SJSA1 (cell line): ENCODE data around the gene NRDC. TPM values are rescaled to one million over a fixed set of nuclear protein-coding genes. Genes with fewer than 3 reads are reported as not detected.

Experiments
- DNase-seq, 2 experiments: peaks; one replicate each; pipeline ENCODE4 v3.0.0-alpha.2; 2015 to 2020; ENCODE audit warnings: low spot score in 2 of 2, low read depth in 1 of 2
- H3K27ac ChIP-seq: fragments of 250-450 bp; sonication (Bioruptor Pico); 2 replicates; pipeline ENCODE4 v1.5.1; 2020; ENCODE audit warnings: mild to moderate bottlenecking, moderate library complexity
- H3K27me3 ChIP-seq: fragments of 250-450 bp; sonication (Bioruptor Pico); replicated peaks from 2 replicates; pipeline ENCODE4 v1.5.1; 2020; ENCODE audit warnings: mild to moderate bottlenecking, moderate library complexity
- H3K36me3 ChIP-seq: fragments of 250-450 bp; sonication (Bioruptor Pico); 2 replicates; pipeline ENCODE4 v1.5.1; 2020; ENCODE audit warnings: mild to moderate bottlenecking
- H3K4me1 ChIP-seq: fragments of 250-450 bp; sonication (Bioruptor Pico); replicated peaks from 2 replicates; pipeline ENCODE4 v1.6.1; 2021; ENCODE audit warnings: mild to moderate bottlenecking
- H3K4me3 ChIP-seq: fragments of 250-450 bp; sonication (Bioruptor Pico); 2 replicates; pipeline ENCODE4 v1.5.1; 2020; ENCODE audit warnings: mild to moderate bottlenecking
- H3K9me3 ChIP-seq: fragments of 250-450 bp; sonication (Bioruptor Pico); replicated peaks from 2 replicates; pipeline ENCODE4 v1.5.1; 2020; ENCODE audit warnings: mild to moderate bottlenecking
- total RNA-seq: library from RNA; depleted of rRNA; stranded (reverse); fragments of >200 nt; shearing (Covaris generic); gene quantifications from 2 replicates; pipeline ENCODE4 v1.2.3, GENCODE V29; 2014

NRDC gene
- total RNA-seq, 1 experiment from 2014 or later: 62.9 TPM

GRCh38 chr1:51799372-51799771, 79.2 kb downstream of the NRDC start:
- H3K4me3 ChIP-seq: no peak overlapping the region
- no peak for DNase-seq
- H3K4me1 ChIP-seq: no peaks in the 10 kb centered on the region
- H3K9me3 ChIP-seq: no peaks in the 10 kb centered on the region
- no peak overlapping the region for H3K27ac ChIP-seq
- H3K27me3 ChIP-seq: no peaks in the 10 kb centered on the region
- H3K36me3 ChIP-seq: peaks cover 87% of the 10 kb centered on the region

- DNase-seq: no peak
- no peaks in the 10 kb centered on the region for H3K27me3 ChIP-seq
- no peak overlapping the region for H3K4me3 ChIP-seq
- H3K27ac ChIP-seq: no peak overlapping the region
- H3K4me1 ChIP-seq: no peaks in the 10 kb centered on the region
- H3K9me3 ChIP-seq: no peaks in the 10 kb centered on the region
- peaks cover 89% of the 10 kb centered on the region for H3K36me3 ChIP-seq
Observed at GRCh38 chr1:51794868-51795267, 83.7 kb downstream of the NRDC start.

- Histone ChIP-seq H3K36me3 (peaks cover 89% of the 10 kb centered on the region), H3K27ac (no peak overlapping the region), H3K4me3 (no peak overlapping the region), H3K27me3 (no peaks in the 10 kb centered on the region), H3K4me1 (no peaks in the 10 kb centered on the region), H3K9me3 (no peaks in the 10 kb centered on the region)
- DNase-seq: no peak
Observed at GRCh38 chr1:51794260-51794659, 84.3 kb downstream of the NRDC start.

GRCh38 chr1:51792864-51793263, 85.7 kb downstream of the NRDC start:
- H3K4me1 ChIP-seq: no peaks in the 10 kb centered on the region
- no peak for DNase-seq
- no peaks in the 10 kb centered on the region for H3K9me3 ChIP-seq
- H3K36me3 ChIP-seq: peaks cover 92% of the 10 kb centered on the region
- H3K27ac ChIP-seq: no peak overlapping the region
- no peak overlapping the region for H3K4me3 ChIP-seq
- no peaks in the 10 kb centered on the region for H3K27me3 ChIP-seq

GRCh38 chr1:51791888-51792287, 86.6 kb downstream of the NRDC start:
- no peaks in the 10 kb centered on the region for H3K27me3 ChIP-seq
- H3K4me3 ChIP-seq: no peak overlapping the region
- DNase-seq: no peak
- peaks cover 92% of the 10 kb centered on the region for H3K36me3 ChIP-seq
- H3K4me1 ChIP-seq: no peaks in the 10 kb centered on the region
- no peak overlapping the region for H3K27ac ChIP-seq
- H3K9me3 ChIP-seq: no peaks in the 10 kb centered on the region

- no peak overlapping the region for H3K27ac ChIP-seq
- no peak overlapping the region for H3K4me3 ChIP-seq
- no peak for DNase-seq
- no peaks in the 10 kb centered on the region for H3K9me3 ChIP-seq
- H3K36me3 ChIP-seq: peaks cover 99% of the 10 kb centered on the region
- no peaks in the 10 kb centered on the region for H3K4me1 ChIP-seq
- no peaks in the 10 kb centered on the region for H3K27me3 ChIP-seq
Observed at GRCh38 chr1:51790385-51790784, 88.1 kb downstream of the NRDC start.

- H3K4me3 ChIP-seq: no peak overlapping the region
- no peaks in the 10 kb centered on the region for H3K4me1 ChIP-seq
- H3K27me3 ChIP-seq: no peaks in the 10 kb centered on the region
- no peaks in the 10 kb centered on the region for H3K9me3 ChIP-seq
- no peak overlapping the region for H3K27ac ChIP-seq
- peaks cover 100% of the 10 kb centered on the region for H3K36me3 ChIP-seq
- DNase-seq: no peak
Observed at GRCh38 chr1:51789342-51789741, 89.2 kb downstream of the NRDC start.

GRCh38 chr1:51788938-51789337, 89.6 kb downstream of the NRDC start:
- no peak overlapping the region for H3K27ac ChIP-seq
- DNase-seq: no peak
- H3K36me3 ChIP-seq: peaks cover 100% of the 10 kb centered on the region
- H3K4me1 ChIP-seq: no peaks in the 10 kb centered on the region
- no peak overlapping the region for H3K4me3 ChIP-seq
- H3K9me3 ChIP-seq: no peaks in the 10 kb centered on the region
- no peaks in the 10 kb centered on the region for H3K27me3 ChIP-seq

GRCh38 chr1:51784997-51785421, 93.5 kb downstream of the NRDC start:
- Histone ChIP-seq H3K36me3 (peaks cover 89% of the 10 kb centered on the region), H3K27me3 (no peaks in the 10 kb centered on the region), H3K9me3 (no peaks in the 10 kb centered on the region), H3K4me1 (no peaks in the 10 kb centered on the region), H3K27ac (no peak overlapping the region), H3K4me3 (no peak overlapping the region)
- no peak for DNase-seq

GRCh38 chr1:51780927-51781326, 97.6 kb downstream of the NRDC start:
- H3K9me3 ChIP-seq: no peaks in the 10 kb centered on the region
- H3K4me1 ChIP-seq: no peaks in the 10 kb centered on the region
- no peak overlapping the region for H3K4me3 ChIP-seq
- H3K27me3 ChIP-seq: no peaks in the 10 kb centered on the region
- DNase-seq: no peak
- peaks cover 62% of the 10 kb centered on the region for H3K36me3 ChIP-seq
- H3K27ac ChIP-seq: no peak overlapping the region

GRCh38 chr1:51776408-51776807, 102.1 kb downstream of the NRDC start:
- Histone ChIP-seq H3K36me3 (peaks cover 51% of the 10 kb centered on the region), H3K9me3 (no peaks in the 10 kb centered on the region), H3K27me3 (no peaks in the 10 kb centered on the region), H3K4me3 (no peak overlapping the region), H3K27ac (no peak overlapping the region), H3K4me1 (no peaks in the 10 kb centered on the region)
- no peak for DNase-seq

- H3K36me3 ChIP-seq: peaks cover 69% of the 10 kb centered on the region
- no peaks in the 10 kb centered on the region for H3K9me3 ChIP-seq
- no peaks in the 10 kb centered on the region for H3K27me3 ChIP-seq
- no peak overlapping the region for H3K4me3 ChIP-seq
- no peak overlapping the region for H3K27ac ChIP-seq
- peak in 1 of 2 experiments; percentile 59 for DNase-seq
- H3K4me1 ChIP-seq: no peaks in the 10 kb centered on the region
Observed at GRCh38 chr1:51768971-51769588, 109.4 kb downstream of the NRDC start.

- Histone ChIP-seq H3K36me3 (peaks cover 23% of the 10 kb centered on the region), H3K4me1 (no peaks in the 10 kb centered on the region), H3K27me3 (no peaks in the 10 kb centered on the region), H3K4me3 (no peak overlapping the region), H3K9me3 (no peaks in the 10 kb centered on the region), H3K27ac (no peak overlapping the region)
- no peak for DNase-seq
Observed at GRCh38 chr1:51761351-51761750, 117.2 kb downstream of the NRDC start.

GRCh38 chr1:51760872-51761271, 117.7 kb downstream of the NRDC start:
- Histone ChIP-seq H3K27me3 (no peaks in the 10 kb centered on the region), H3K4me3 (no peak overlapping the region), H3K4me1 (no peaks in the 10 kb centered on the region), H3K9me3 (no peaks in the 10 kb centered on the region), H3K27ac (no peak overlapping the region), H3K36me3 (peaks cover 18% of the 10 kb centered on the region)
- DNase-seq: no peak

GRCh38 chr1:51758310-51758709, 120.2 kb downstream of the NRDC start:
- DNase-seq: no peak

More at GRCh38 chr1:51758310-51758709, 120.2 kb downstream of the NRDC start:
- no peak overlapping the region for H3K27ac ChIP-seq
- H3K4me3 ChIP-seq: no peak overlapping the region
- no peaks in the 10 kb centered on the region for H3K9me3 ChIP-seq
- H3K4me1 ChIP-seq: no peaks in the 10 kb centered on the region
- H3K36me3 ChIP-seq: peaks cover 21% of the 10 kb centered on the region
- H3K27me3 ChIP-seq: no peaks in the 10 kb centered on the region
